ENCODE measurements around the gene ASB2. TPM values are rescaled to one million over a fixed set of nuclear protein-coding genes. Genes with fewer than 3 reads are reported as not detected.
A peak's percentile ranks its signal among the peaks of the same experiment; 100 is the strongest.

ASB2 gene
- total and polyA plus RNA-seq, 2 of the 4 experiments (the other 2 are of a cell fraction): 0.54 to 0.77 TPM

DNA sequence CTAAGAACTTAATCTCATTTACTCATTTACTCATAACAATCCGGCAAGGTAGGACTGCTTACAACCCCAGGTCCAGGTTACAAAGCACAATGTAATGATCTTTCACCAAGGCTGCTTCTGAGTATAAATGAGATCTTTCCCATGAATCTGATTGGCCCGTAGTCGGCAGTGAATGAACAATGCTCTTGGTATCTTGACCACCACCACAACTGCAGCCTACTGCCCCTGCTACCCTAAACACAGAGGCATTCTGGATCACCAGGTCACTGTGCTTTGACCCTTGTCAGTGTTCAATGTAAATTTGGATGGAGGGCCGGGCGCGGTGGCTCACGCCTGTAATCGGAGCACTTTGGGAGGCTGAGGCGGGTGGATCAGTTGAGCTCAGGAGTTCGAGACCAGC is 33.3 kb downstream of the ASB2 start:
- dilution Hi-C loops (cut with HindIII; ENCODE audit: low sequenced_read_pairs, unreplicated experiment): no loop called here
- POLR2A ChIA-PET (ENCODE audit: unreplicated experiment): no interaction called here
- H2AK5ac ChIP-seq (ENCODE audit: low read depth, low read length): no peak overlapping the region
- H3K9me3 ChIP-seq (ENCODE audit: control insufficient read depth, insufficient read depth, low read length): no peaks in the 10 kb centered on the region
- H2BK5ac ChIP-seq (ENCODE audit: low read depth, low read length, poor library complexity, severe bottlenecking): no peak overlapping the region
- H2BK15ac ChIP-seq (ENCODE audit: low read depth, low read length): no peak overlapping the region
- BruUV-seq (replicated peaks): no TSS peak
- no peak overlapping the region for H2BK20ac ChIP-seq (ENCODE audit: low read depth, low read length)
- H3K36me3 ChIP-seq (ENCODE audit: control insufficient read depth, insufficient read depth, low read length): no peaks in the 10 kb centered on the region
- no peak overlapping the region for H2AK9ac ChIP-seq (replicated peaks; ENCODE audit: low read depth, low read length, poor library complexity)
- H3K56ac ChIP-seq (ENCODE audit: extremely low read depth, insufficient read depth, low read length): no peak overlapping the region
- H3K14ac ChIP-seq (replicated peaks; ENCODE audit: low read depth, low read length): no peak overlapping the region
- H4K20me1 ChIP-seq (ENCODE audit: insufficient read depth, low read length): peaks cover 3% of the 10 kb centered on the region; the same call in 1 of the 2 replicates
- H3K4me1 ChIP-seq (ENCODE audit: control insufficient read depth, insufficient read depth, low read length): peaks cover 7% of the 10 kb centered on the region
- no peak for TF ChIP-seq CEBPB (IDR thresholded peaks at IDR 0.05; ENCODE audit: low read depth, low read length)
- no peak for TF ChIP-seq MAZ (IDR thresholded peaks at IDR 0.05; ENCODE audit: borderline replicate concordance, low read depth, low read length)
- TF ChIP-seq RCOR1 (IDR thresholded peaks at IDR 0.05; ENCODE audit: insufficient replicate concordance, low read length): peak; percentile 59
- no peak for TF ChIP-seq NFE2L2 (IDR thresholded peaks at IDR 0.05; ENCODE audit: low read depth, low read length)
- TF ChIP-seq ELK1 (IDR thresholded peaks at IDR 0.05; ENCODE audit: borderline replicate concordance, low read depth, low read length): no peak
- intact Hi-C loops (cut with micrococcal nuclease): no loop called here
- no peak overlapping the region for H3K27ac ChIP-seq (ENCODE audit: insufficient read depth, low read length)
- H3K4me2 ChIP-seq (ENCODE audit: low read depth, low read length): no peak overlapping the region
- in situ Hi-C loops (cut with MboI; ENCODE audit: low sequenced_read_pairs): loop anchor here (5.0 to 10.0 kb wide), 2 partner anchors 59 to 192 kb away; no protein-coding TSS in a partner anchor
- ATAC-seq (ENCODE audit: low read depth): no peak
- no peak overlapping the region for H3K4ac ChIP-seq (ENCODE audit: low read depth, low read length)
- no peak overlapping the region for H4K8ac ChIP-seq (ENCODE audit: low read depth in 2 of 2, low read length in 2 of 2)
- H4K5ac ChIP-seq (ENCODE audit: low read depth, low read length): no peak overlapping the region
- no peak overlapping the region for H3K9ac ChIP-seq (ENCODE audit: low read depth, low read length)
- H2AFZ ChIP-seq (replicated peaks; ENCODE audit: low read length, poor library complexity): no peak overlapping the region
- H4K91ac ChIP-seq (ENCODE audit: insufficient read depth, low read depth, low read length): no peak overlapping the region
- H3K23ac ChIP-seq (ENCODE audit: low read depth, low read length): no peak overlapping the region
- H3K79me1 ChIP-seq (ENCODE audit: low read depth in 1 of 2, low read length in 2 of 2): no peaks in the 10 kb centered on the region
- H3K27me3 ChIP-seq (ENCODE audit: control insufficient read depth, insufficient read depth, low read length): peaks cover 10% of the 10 kb centered on the region; the same call in 1 of the 2 replicates
- H3K9me1 ChIP-seq (ENCODE audit: insufficient read depth, low read length): no peaks in the 10 kb centered on the region
- H3K18ac ChIP-seq (ENCODE audit: low read depth, low read length): no peak overlapping the region
- no peak overlapping the region for H2BK120ac ChIP-seq (ENCODE audit: low read depth, low read length)
- WGBS, 2 experiments (ENCODE audit: extremely low coverage in 2 of 2, insufficient read length in 1 of 2): no CpG with 5 or more reads among the region's 10 CpGs
- DNase-seq: peak; percentile 78
- CTCF ChIA-PET: interaction anchor here (2.1 kb wide), 1 partner anchor 57 kb away, joined by 8 read pairs; no protein-coding TSS in a partner anchor
- no peak overlapping the region for H3K4me3 ChIP-seq (ENCODE audit: insufficient read depth, low read depth, low read length)

All from IMR-90 (cell line).